Activated naive CD4-positive, alpha-beta T cell treated with Interleukin-2 at 50 U/mL for 16 hours (primary cell): ENCODE measurements around the gene CDH16.
"Not testable (repeated sequence)": the region's sequence is repeated elsewhere in the genome, so short reads cannot be mapped to it uniquely, and the experiment has no call there.

Experiments used
- DNase-seq: peaks from one replicate; pipeline ENCODE4 v3.0.0-alpha.2; 2020

CDH16 gene

GRCh38 chr16:66910175-66910940 is 8.3 kb downstream of the CDH16 start:
- no peak for DNase-seq

- DNase-seq = no peak
Observed at GRCh38 chr16:66908762-66909559, 9.7 kb downstream of the CDH16 start.

GRCh38 chr16:66908116-66908515 is 10.6 kb downstream of the CDH16 start:
- no peak for DNase-seq

GRCh38 chr16:66906916-66907836 is 11.5 kb downstream of the CDH16 start:
- DNase-seq = no peak

- peak; percentile 16 for DNase-seq
Observed at GRCh38 chr16:66905633-66906539, 12.8 kb downstream of the CDH16 start.

- DNase-seq = no peak
Observed at GRCh38 chr16:66904846-66905632, 13.6 kb downstream of the CDH16 start.

- no peak for DNase-seq
Observed at GRCh38 chr16:66904428-66904845, 14.2 kb downstream of the CDH16 start.

GRCh38 chr16:66903544-66904427 is 14.9 kb downstream of the CDH16 start:
- DNase-seq = no peak

- no peak for DNase-seq
Observed at GRCh38 chr16:66902648-66903543, 15.8 kb downstream of the CDH16 start.

- no peak for DNase-seq
Observed at GRCh38 chr16:66901626-66902025, 17.1 kb downstream of the CDH16 start.

GRCh38 chr16:66900721-66901441 is 17.8 kb downstream of the CDH16 start:
- no peak for DNase-seq

- DNase-seq = no peak
Observed at GRCh38 chr16:66899945-66900710, 18.6 kb downstream of the CDH16 start.

- DNase-seq = no peak
Observed at GRCh38 chr16:66899310-66899944, 19.3 kb downstream of the CDH16 start.

GRCh38 chr16:66898933-66899309 is 19.8 kb downstream of the CDH16 start:
- DNase-seq = no peak

- no peak for DNase-seq
Observed at GRCh38 chr16:66898207-66898606, 20.5 kb downstream of the CDH16 start.

- not testable (repeated sequence) for DNase-seq
Observed at GRCh38 chr16:66896682-66897081, 22.0 kb downstream of the CDH16 start.

GRCh38 chr16:66895999-66896398 is 22.7 kb downstream of the CDH16 start:
- DNase-seq = no peak
